ENCODE measurements around the gene SLC43A3.
A peak's percentile ranks its signal among the peaks of the same experiment; 100 is the strongest.

Gene SLC43A3

DNA sequence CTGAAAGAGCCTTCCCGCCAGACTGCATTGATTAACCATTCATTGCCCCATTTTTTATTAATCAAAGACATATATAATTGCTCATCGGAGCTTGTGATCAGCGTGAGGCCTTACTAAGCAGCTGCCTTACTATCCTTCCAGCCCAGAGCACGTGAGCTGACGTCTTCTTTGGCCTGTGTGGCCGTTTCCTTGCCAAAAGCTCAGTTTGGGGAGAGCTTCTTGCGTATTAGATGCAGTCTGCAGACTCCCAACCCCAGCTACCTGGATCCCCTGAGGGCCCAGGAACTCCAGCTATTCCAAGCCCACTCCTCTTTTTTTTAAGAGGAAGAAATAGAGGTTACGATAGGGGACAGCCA lies 784 bp upstream of the SLC43A3 start:
- DNase-seq (ENCODE audit: low read depth): no peak

DNA sequence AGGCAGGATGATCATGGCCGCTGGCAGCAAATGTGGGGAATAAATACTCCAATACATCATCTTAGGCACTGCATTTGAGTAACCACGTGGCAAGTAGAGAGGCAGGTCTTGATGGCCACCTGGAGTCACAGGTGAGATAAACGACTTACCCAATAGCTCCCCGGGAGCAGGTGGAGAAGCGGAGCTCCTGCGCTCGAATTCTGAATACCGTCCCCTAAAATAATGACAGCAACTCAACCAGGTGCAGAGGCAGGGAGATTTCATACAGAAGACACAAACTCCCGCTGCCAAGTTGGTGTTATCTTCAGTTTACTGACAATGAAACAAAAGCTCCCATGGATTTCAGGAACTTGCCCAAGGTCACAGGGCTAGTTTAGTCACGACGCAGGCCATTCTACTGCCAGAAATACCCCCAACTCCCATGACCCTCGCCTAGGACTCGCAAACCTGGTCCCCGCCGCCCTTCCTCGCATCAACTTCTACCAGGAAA lies 437 bp downstream of the SLC43A3 start:
- DNase-seq (ENCODE audit: low read depth): no peak

DNA sequence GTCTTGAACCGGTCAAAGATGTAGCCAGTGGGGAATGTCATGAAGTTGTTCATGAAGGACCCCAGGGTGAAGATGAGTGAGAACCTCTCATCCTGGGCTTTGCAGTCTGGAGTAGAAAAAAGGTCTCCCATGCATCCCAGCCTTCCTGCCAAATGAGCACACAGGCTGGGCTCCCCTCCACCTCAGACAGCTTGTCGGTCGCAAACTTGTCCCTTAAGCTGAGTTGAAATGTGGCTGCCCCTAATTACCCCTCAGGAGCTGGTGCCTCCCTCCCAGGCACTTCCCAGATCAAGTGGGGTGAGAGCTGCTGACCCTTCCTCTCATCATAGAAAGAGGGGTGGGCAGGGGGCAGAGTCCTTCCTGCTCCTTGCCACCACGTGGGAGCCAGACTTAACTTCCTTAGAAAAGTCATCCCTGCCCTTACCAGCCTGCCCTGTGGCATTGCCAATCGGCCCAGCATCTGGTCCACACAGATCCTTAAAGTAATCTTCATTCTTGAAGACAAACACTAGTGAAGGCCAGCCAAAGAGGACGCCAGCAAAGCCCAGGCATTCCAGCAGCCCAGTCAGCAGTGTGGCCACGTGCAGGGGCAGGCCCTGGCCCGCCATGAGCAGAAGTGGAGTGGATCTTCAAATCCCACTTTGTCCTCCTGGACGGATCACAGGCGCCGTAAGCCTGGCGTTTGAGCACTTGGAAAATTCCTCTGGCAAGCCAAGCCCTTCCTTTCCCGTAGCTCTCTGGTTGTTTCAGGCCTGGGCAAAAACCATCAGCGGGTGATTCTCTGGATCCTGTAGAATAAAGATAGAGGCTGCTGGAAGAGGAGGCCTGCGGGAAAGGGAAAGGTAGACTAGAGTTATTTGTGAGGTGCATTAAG lies 1.1 kb downstream of the SLC43A3 start:
- no peak for DNase-seq (ENCODE audit: low read depth)

DNA sequence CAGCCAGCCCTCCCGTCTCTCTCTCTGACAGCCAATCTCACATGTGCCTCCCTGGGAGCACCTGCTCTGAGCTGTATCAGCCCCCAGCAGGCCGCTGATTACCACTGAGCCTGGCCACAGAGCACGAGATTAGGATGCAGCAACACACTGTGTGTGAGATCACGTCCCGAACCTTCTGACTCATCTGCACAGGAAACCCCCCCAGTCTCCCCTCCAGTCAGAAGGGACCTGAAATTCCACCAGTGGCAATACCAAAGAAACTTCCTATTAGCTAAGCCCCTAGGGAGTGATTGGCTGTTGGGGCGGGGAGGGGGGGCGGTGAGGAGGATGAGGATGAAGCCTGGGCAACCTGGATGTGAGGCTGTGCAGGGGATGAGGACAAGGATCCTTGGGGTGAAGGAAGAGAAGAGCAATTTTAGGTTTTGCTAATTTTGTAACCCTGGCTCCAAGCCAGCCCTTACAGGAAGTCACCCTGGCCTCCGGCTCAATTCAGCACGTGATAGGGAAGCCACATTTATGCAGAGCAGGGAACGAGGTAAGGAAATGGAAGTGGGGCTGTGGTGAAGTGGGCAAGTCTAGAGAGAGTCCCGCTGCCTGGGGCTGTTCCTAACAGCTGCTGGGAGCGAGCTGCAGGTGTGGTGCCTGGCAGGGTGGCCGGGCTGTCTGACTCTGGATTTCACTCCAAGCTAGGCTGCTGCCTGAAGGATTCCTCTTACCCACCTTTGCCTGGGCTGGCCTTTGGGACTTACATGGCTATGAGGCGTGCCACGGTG lies 1.9 kb downstream of the SLC43A3 start:
- DNase-seq (ENCODE audit: low read depth): peak; percentile 64

DNA sequence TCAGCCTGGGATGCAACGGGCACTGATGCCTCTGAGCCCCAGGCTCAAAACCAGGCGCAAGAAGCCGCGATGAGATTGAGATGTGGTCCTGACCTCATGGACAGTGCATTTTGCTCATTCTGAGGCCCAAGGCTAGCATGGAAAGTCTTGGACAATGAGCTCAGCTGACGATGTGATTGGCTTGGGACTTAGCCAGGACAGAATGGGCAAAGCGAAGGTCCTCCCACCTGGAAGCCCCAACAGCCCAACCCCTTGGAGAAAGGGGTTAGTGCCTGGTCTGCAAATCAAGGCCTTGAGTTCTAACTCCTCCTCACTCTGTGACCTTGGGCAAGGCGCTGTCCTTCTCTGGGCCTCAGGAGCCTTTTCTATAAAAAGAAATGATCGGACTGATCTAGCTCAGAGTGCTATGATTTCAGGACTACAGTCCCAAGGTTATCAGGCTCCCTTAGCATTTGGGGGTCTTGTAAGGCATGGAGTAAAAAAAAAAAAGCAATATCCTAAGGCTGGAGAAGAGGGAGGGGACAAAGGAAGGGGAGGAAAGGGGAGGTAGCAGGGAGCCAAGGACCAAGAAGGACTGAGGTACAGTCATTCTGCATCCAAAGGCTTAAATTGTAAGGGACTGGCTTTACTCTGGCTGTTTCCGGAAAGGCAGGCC lies 2.7 kb downstream of the SLC43A3 start:
- DNase-seq (ENCODE audit: low read depth): no peak

DNA sequence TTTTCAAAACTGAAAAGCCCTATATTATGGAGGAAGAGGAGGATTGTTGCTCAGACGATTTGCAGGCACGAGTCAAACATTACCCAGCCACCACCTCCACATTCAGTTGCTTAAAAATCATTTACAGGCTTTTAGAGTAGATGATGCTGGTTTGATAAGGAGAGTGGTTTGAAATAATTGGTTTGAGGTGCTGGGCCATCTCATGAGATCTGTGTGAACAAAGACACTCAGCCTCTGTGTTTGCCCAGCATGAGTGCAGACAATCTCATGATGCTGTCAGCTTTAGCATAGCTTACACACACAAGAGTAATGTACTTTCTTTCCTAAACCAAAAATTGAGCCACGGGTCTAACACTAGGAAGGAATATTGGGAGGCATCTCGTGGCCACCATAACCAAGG lies 4.3 kb downstream of the SLC43A3 start:
- DNase-seq (ENCODE audit: low read depth): no peak

DNA sequence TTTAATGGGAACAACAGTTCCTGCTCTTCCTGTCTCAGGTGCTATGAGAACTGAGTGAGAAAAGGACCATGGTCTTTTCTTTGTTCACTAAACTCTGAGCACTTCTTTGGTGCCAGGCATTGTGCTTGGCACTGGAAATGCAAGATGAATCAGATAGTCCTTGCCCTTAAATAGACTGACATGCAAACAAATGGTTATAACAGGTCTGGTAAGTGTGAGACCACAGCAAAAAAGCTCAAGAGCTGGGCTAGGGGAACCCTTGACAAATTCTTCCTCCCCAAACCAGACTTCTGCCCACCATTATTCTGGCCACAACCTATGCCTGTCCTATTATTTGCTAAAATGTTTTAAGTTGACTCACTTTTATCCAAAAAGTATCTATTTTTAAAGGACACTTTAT lies 5.1 kb downstream of the SLC43A3 start:
- DNase-seq (ENCODE audit: low read depth): no peak

DNA sequence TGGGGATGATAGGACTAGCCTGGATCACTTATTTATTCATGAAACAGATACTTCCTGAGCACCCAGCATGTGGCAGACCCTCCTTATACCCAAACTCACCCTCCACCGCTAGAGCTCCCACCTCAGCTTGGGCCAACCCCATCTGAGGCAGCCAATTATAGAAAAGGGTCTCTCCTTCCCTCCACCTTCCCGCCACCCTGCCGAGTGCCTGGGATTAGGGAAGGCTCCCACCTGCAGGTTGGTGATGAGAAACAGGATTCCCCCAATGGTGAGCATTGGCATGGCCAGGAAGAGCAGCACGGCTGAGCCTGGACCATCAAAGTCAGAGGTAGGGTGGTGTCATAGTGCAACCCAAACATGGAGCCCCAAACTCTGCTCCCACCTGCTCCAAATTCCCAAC lies 5.9 kb downstream of the SLC43A3 start:
- DNase-seq (ENCODE audit: low read depth): no peak

DNA sequence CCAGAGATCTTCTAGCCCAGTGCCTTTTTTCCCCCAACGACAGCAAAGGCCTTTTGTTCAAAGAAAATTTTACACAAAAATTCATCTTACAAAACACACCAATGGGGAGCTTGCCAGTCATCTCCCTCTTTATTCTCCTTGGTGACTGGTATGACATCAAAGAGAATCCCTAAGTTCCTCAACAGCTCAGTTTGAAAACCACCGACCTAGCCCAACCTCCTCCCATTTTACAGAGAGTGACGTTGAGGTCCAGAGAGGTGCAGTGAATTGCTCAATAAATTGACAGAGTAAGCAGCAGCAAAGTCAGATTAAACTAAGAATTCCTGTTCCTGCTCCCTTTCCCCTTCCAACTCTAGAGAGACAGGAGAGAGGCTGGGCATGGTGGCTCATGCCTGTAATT lies 7.8 kb downstream of the SLC43A3 start:
- DNase-seq (ENCODE audit: low read depth): no peak

DNA sequence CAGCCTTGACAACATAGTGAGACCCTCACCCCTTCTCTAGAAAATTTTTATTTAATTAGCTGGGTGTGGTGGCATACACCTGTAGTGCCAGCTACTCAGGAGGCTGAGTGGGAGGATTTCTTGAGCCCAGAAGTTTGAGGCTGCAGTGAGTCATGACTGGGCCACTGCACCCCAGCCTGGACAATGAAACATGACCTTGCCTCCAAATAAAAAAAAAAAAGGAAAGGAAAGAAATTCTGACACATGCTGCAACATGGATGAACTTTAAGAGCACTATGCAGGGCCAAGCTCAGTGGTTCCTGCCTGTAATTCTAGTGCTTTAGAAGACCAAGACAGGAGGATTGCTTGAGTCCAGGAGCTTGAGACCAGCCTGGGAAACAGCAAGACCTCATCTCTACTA lies 8.8 kb downstream of the SLC43A3 start:
- no peak for DNase-seq (ENCODE audit: low read depth)

DNA sequence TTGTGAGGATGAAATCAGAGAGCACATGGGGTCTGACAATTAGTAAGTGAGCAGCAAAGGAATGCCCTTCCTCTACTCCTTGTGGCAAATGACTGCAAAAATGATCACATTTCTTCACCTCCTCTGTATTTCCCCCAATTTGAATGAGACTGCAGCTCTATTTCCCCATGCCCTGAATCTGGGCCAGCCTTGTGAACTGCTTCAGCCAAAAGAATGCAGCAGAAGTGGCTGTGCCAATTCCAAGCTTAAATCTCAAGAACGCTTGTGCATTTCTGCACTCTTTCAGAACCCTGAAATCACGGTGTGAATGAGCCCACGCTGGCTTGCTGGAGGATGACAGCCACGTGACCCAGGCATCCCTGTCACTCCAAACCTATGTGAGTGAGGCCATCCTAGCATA lies 9.9 kb downstream of the SLC43A3 start:
- no peak for DNase-seq (ENCODE audit: low read depth)

DNA sequence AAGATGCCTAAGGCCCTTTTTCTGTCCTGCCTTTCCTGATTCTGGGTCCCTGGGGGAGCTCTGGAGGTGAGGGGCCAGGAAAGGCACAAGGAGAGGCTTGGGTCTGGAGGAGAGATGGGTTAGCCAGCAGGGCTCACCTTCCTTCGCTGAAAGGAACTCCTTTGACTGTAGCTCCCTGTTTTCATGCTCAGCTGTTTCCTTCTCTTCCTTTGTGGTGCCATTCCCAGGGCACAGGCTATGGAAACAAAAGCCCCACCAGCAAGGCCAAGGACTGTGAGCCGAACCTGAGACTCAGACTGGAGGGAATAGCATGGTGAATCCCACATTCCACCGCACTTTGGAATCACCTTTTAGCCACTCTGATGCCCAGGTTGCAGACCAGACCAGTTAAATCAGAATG lies 10.5 kb downstream of the SLC43A3 start:
- no peak for DNase-seq (ENCODE audit: low read depth)

DNA sequence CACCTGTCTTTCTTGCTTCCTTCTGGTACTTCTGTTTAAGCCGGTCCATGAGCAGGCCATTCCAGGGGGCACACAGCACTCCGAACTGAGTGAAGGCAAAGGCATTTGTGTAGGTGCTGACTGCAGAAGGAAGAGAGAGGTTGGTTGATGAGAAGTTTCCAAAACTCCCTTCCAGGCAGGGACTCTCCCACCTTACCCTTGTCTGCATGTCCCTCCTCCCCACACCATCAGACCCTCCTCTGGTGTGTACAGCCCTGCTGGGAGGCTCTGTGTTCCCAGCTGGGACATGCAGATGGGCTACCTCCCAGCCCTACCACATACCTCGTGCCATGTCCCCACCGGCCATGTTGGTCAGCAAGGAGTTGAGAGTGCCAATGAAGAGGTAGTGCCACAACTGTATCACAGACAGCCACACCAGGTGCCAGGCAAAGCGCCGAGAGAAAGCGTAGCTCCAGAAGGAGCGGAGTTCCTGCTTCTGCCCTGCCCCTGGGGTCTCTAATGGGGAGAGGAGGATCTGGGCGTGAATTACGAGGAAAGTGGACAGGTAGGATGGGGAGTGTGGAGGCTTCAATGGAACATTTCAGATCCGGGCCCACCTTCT lies 12.2 kb downstream of the SLC43A3 start:
- no peak for DNase-seq (ENCODE audit: low read depth)

DNA sequence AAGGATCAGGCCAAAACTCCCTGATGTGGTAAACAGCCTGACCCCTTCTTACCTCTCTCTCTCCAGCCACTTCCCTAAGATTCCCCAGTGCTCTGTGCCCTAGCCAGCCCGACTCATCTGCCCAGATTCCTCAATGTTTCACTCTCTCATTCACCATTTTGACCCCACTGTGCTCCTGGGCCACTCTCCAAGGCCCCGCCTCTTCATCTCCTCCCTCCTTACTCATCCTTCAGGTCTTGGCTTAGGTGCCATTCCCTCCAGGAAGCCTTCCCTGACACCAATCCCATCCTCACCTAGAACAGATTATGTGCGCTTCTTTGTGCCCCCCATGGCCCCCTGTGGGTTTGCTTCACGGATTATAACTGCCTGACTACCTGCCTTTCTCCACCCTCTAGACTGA lies 13.2 kb downstream of the SLC43A3 start:
- DNase-seq (ENCODE audit: low read depth): no peak

DNA sequence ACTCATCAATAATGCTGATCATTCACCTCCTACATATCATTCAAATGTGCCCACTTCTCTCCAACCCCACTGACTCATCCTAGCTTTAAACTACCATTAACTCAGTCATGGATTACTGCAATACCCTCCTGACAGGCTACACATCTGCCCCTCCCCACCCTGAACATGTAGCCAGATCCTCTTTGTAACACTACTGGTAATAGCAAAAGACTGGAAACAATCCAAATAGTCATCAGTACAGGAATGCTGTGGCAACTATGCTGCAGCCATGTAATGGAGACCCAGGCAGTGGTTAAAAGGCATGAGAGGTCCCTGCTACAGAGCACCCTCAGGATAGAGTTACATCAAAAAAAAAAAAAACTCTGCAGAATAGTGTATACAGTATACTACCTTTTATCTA lies 16.6 kb downstream of the SLC43A3 start:
- no peak for DNase-seq (ENCODE audit: low read depth)

DNA sequence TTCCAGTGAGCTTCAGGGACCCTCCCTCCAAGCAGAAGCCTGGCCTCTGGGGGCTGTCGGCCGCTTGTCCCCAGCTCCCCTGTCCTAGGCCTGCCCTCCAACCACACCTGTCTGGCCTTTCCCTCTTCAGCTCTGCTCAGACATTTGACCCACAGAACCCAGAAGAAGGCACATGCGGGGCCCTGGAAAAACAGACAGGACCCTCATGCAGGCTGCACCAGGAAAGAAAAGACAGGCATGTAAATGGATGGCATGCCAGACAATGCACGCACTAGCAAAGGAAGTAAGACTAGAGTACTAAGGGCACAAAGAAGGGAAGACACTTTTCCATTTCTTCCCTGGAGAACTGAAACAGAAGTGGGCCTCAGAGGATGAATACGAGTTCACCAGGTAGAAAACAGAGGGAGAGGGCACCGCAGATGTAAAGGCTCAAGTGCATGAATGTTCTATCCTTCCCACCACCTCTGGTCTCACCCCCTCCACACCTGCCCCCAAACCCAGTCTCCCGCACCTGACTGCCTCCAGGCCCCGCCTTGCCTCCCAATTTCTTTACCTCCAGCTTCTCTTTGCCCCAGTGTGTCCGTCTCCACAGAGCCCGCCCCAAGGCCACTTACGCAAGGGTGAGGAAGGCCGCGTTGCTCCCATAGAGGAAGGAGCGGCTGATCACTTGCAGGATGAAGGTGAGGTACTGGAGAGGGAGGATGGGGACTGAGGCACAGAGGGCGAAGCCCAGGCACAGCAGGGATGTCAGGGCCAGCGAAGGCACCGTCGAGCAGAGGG lies 17.4 kb downstream of the SLC43A3 start:
- no peak for DNase-seq (ENCODE audit: low read depth)

DNA sequence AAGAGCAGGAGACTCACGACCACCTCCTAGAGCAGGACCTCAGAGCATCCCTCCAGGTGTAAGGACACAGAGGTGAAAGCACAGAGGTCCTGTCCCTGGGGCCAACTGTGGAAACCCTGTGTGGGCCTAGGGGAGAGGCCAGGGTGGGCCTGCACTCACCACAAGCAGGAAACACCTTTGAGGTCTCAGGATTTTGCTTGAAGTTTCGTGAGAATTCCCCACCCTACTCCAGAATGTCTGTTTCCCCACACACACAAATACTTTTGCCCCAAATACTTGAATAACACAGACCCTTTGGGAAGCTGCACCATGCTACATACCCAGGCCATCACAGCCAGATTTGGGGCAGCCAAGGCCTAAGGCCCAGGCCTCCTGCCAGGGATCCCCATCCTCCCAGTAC lies 18.1 kb downstream of the SLC43A3 start:
- DNase-seq (ENCODE audit: low read depth): no peak

DNA sequence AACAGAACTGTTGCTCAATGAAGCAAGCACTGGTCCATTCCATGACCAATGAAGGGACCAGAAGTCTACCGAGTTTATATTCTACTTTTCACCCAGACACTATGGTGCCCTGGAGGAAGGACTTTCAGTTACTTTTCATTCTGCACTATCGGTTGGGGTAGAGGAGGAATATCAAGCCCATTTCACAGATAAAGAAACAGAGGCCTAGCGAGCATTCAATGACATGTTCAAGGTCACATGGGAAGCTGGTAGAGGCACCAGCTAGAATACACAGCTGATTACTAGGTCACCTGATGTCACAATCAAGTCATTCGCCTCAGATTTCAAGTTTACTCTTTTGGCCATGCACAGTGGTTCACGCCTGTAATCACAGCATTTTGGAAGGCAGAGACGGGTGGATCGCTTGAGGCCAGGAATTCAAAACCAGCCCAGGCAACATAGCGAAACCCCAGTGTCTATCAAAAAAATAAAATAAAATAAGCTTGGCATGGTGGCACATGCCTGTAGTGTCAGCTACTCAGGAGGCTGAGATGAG lies 18.9 kb downstream of the SLC43A3 start:
- no peak for DNase-seq (ENCODE audit: low read depth)

DNA sequence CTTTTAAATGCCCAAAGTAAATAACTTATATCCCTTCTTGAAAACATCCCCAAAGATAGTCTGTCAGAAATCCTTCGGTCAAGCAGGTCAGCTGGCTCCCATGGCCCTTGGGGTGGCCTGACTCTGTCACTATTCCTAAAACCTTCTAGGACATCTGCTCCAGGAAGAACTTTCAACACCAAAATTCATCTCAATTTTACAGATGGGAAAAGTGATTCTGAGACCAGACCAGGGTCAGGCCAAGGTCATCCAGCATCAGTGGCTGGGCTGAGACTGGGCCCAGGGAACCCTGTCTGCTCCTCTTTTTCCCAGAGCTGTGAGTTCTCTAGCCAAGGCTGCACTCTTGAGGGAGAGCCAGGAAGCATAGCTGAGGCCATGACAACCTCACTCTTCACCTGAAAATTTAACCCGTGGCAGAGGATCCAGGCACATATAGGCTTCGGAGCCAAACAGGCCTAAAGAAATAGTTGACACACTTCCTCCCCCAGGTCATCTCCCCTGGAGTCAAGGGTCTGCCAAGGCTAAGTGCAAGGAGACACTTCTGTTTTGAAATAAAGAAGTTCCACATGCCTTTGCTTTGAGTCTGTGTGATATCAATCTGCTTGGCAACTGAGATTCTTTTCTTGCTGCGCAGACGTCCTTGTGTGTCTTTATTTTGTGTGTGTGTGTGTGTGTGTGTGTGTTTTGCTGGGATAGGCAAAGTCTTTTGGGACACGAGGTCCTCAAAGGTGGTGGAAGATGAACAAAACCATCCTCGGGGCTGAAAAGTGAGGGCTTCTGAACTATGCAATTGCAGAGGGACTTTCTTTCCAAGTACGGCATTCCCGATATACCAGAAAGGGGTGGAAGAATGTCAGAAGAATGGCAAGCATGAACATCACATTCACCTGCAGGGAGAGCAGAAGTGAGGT lies 19.7 kb downstream of the SLC43A3 start:
- DNase-seq (ENCODE audit: low read depth): no peak

DNA sequence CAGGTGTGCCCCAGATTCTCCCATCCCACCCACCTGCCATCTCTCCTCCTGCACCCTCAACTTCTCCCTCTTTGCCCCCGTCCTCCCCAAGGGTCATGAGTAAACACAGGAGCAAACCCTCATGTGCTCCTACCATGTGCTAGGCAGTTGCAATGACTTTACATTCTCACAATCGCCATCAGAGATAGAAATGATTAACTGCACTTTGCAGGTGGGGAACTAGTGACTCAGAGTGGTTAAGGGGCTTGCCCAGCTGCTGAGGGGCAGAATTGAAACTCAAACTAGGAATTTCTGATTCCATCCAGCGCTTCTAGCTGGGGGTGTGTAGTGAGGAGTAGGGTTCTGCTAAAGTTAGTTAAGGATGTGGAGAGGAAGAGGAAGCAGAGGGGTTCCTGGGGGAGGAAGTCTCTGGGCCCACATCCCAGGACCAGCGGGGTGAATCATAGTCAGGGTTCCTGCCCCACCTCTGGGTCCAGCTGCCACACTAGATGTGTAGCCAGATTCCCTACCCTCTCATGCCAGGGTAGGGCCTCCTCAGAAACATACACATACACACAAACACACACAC lies 20.5 kb downstream of the SLC43A3 start:
- no peak for DNase-seq (ENCODE audit: low read depth)
